ENCODE data around the gene CEP152. TPM values are rescaled to one million over a fixed set of nuclear protein-coding genes. Genes with fewer than 3 reads are reported as not detected.

Gene CEP152
- total and polyA plus RNA-seq, 2 of the 13 experiments (the other 11 are each of a cell fraction or from before 2014, with no cell fraction given) = 1.3 to 14.7 TPM

- no TSS peak for BruUV-seq (replicated peaks)
- CTCF ChIA-PET (ENCODE audit: low intra/inter-chr PET ratio, low total read pairs) = no interaction called here
- H3K4me3 ChIP-seq (replicated peaks in 1 of 3; ENCODE audit: insufficient read depth in 1 of 3, low read depth in 2 of 3, low read length in 3 of 3) = no peak overlapping the region
- H3K4me1 ChIP-seq (ENCODE audit: insufficient read depth, low read length) = no peaks in the 10 kb centered on the region
- in situ Hi-C loops (cut with HindIII; ENCODE audit: extremely low pct_ligation_motif_present, low pct_unique_long_range_greater_than_20kb) (no loop called here), intact Hi-C loops (cut with micrococcal nuclease; ENCODE audit: unreplicated experiment) (no loop called here)
- no peak for TF ChIP-seq NR0B2 (CRISPR knock-in tag; IDR thresholded peaks at IDR 0.05)
- no peak for TF ChIP-seq KMT2A (CRISPR knock-in tag; IDR thresholded peaks at IDR 0.05)
- no peak for TF ChIP-seq ZBTB49 (CRISPR knock-in tag; IDR thresholded peaks at IDR 0.05; ENCODE audit: borderline replicate concordance)
- no peak for TF ChIP-seq ZNF205 (CRISPR knock-in tag; IDR thresholded peaks at IDR 0.05)
- TF ChIP-seq MED8 (CRISPR knock-in tag; IDR thresholded peaks at IDR 0.05; ENCODE audit: insufficient replicate concordance) = no peak
- H3K36me3 ChIP-seq (replicated peaks in 1 of 2; ENCODE audit: control insufficient read depth in 1 of 2, insufficient read depth in 2 of 2, low read length in 2 of 2) = no peaks in the 10 kb centered on the region
- POLR2A ChIA-PET = no interaction called here
- no peak for DNase-seq (ENCODE audit: low spot score)
- H3K27me3 ChIP-seq (ENCODE audit: control insufficient read depth in 1 of 2, insufficient read depth in 2 of 2, low read length in 2 of 2) = no peaks in the 10 kb centered on the region
- H3K27ac ChIP-seq (ENCODE audit: extremely low read length, insufficient read depth, low read length) = no peak overlapping the region
- 60% methylated on average over 6 of the region's 6 CpGs for WGBS (ENCODE audit: low lambda C conversion rate)
- no peaks in the 10 kb centered on the region for H3K9me3 ChIP-seq (ENCODE audit: low read length)
- H2AFZ ChIP-seq (ENCODE audit: low read length) = no peak overlapping the region
- no peaks in the 10 kb centered on the region for H3K79me2 ChIP-seq (ENCODE audit: insufficient read depth, low read length)
- no peak overlapping the region for H3K9ac ChIP-seq (ENCODE audit: insufficient read depth, low read depth, low read length)
- no peaks in the 10 kb centered on the region for H4K20me1 ChIP-seq (ENCODE audit: insufficient read depth, low read length)
- no peak for FAIRE-seq
- no peak overlapping the region for H3K4me2 ChIP-seq (ENCODE audit: low read depth, low read length)
- ATAC-seq = no peak
Measured at GRCh38 chr15:48695827-48696573, 114.9 kb downstream of the CEP152 start.
